Lung (tissue), 12 donors: ENCODE measurements around the gene TMEM127. TPM values are rescaled to one million over a fixed set of nuclear protein-coding genes. Genes with fewer than 3 reads are reported as not detected.

Source experiments
- ATAC-seq: fragments of 200-7000 bp; cut with Tn5 transposase; one replicate; pipeline ENCODE4 v1.9.1; 2020; ENCODE audit warnings: moderate number of reproducible peaks; ENCODE audit not compliant: insufficient read depth, low FRiP score
- DNase-seq, 3 donors: peaks; one replicate each; pipeline ENCODE4 v3.0.0-alpha.2; 2013 to 2017
- H3K27ac ChIP-seq, 2 donors: one replicate each; pipeline ENCODE4 v1.5.1; 2013; ENCODE audit warnings: mild to moderate bottlenecking in 2 of 2, moderate library complexity in 2 of 2, control low read depth in 1 of 2, inconsistent platforms in 1 of 2, low read depth in 1 of 2, low read length in 1 of 2
- H3K27me3 ChIP-seq, 3 donors: one replicate each; pipeline ENCODE4 v1.5.1; 2013; ENCODE audit warnings: low read length in 2 of 3; ENCODE audit not compliant: control insufficient read depth in 3 of 3, insufficient read depth in 3 of 3
- H3K36me3 ChIP-seq, 4 donors: one replicate each; pipeline ENCODE4 v1.5.1; 2013; ENCODE audit warnings: low read length in 4 of 4, mild to moderate bottlenecking in 1 of 4, moderate library complexity in 1 of 4; ENCODE audit not compliant: control insufficient read depth in 4 of 4, insufficient read depth in 4 of 4
- H3K4me1 ChIP-seq, 5 donors: one replicate each; pipeline ENCODE4 v1.5.1; 2013; ENCODE audit warnings: low read length in 5 of 5, mild to moderate bottlenecking in 2 of 5, moderate library complexity in 1 of 5; ENCODE audit not compliant: control insufficient read depth in 5 of 5, insufficient read depth in 5 of 5
- H3K4me3 ChIP-seq: one replicate; pipeline ENCODE4 v1.5.1; 2013; ENCODE audit warnings: mild to moderate bottlenecking, control low read depth, moderate library complexity
- H3K9ac ChIP-seq, 2 donors: one replicate each; pipeline ENCODE4 v1.5.1; 2013; ENCODE audit warnings: low read length in 2 of 2, control low read depth in 1 of 2; ENCODE audit not compliant: insufficient read depth in 1 of 2
- H3K9me3 ChIP-seq, 4 donors: one replicate each; pipeline ENCODE4 v1.5.1; 2013; ENCODE audit warnings: low read length in 3 of 4, mild to moderate bottlenecking in 1 of 4, moderate library complexity in 1 of 4; ENCODE audit not compliant: control insufficient read depth in 4 of 4, insufficient read depth in 3 of 4
- CTCF ChIP-seq: IDR thresholded peaks from 2 replicates; pipeline ENCODE4 v1.5.1; 2012; ENCODE audit warnings: mild to moderate bottlenecking; ENCODE audit errors: control extremely low read depth, extremely low read depth
- WGBS, 2 donors: extraction: QIAGEN DNeasy Blood & Tissue Kit; methylation state at CpG; one replicate each; pipeline ENCODE4 v1.1.7; 2013; 5-methylcytosine and 5-hydroxymethylcytosine counted together
- polyA plus RNA-seq, 2 donors: library from polyadenylated mRNA; stranded (reverse); fragments of 200-250 nt; gene quantifications; one replicate each; pipeline ENCODE4 v1.2.1, GENCODE V29; 2013
- total RNA-seq, 2 donors: library from RNA; depleted of rRNA in 1 of 2; stranded (reverse); fragments of >200 nt in 1 of 2; gene quantifications; one replicate each; pipeline ENCODE4 v1.2.1, GENCODE V29; 2014 to 2021
- donor health status: control.
- donor health status: control.
- donor health status: Bipolar disorder and iron deficiency.
- donor health status: healthy.
- donor health status: DM: yes; HTN: yes; CAD: no.

The TMEM127 gene
- total and polyA plus RNA-seq, 4 donors = 15.3 to 67.2 (median 38.1) TPM

- Histone ChIP-seq H3K27ac (peak overlapping the region; percentile 6 to 92), H3K4me3 (no peak overlapping the region), H3K9ac (peak overlapping the region in 1 of 2 donors; percentile 16), H3K4me1 (peaks cover 10 to 25% (median 20%) of the 10 kb centered on the region in 5 donors), H3K27me3 (no peaks in the 10 kb centered on the region), H3K36me3 (peaks cover 0 to 16% (median 16%) of the 10 kb centered on the region in 4 donors), H3K9me3 (no peaks in the 10 kb centered on the region)
- TF ChIP-seq CTCF = no peak
- ATAC-seq (no peak), DNase-seq (no peak)
- 57 to 73% methylated on average over 4 of the region's 4 CpGs for WGBS, 2 donors
Measured at GRCh38 chr2:96264086-96264485, 1.7 kb downstream of the TMEM127 start.

DNA sequence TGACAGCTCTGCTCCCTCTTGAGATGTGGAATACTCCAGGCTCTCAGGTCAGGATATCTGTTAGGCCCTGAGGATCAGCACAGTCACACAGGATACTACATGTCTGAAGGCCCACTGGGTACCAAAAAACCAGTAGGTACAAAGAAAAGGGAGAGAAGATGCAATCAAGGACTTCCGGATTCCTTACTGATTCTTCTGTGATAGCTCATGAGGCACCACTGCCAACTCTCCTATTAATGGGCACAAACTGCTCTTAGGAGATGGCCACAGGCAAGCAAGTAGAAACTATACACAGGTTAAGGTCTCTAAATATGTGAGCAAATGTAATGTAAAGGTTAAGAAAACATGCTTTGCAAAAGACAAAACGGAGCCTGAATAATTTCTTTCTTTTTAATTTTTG, 3.5 kb downstream of the TMEM127 start:
- no peak for DNase-seq
- no peak overlapping the region for H3K27ac ChIP-seq
- H3K9ac ChIP-seq = no peak overlapping the region
- no peak for TF ChIP-seq CTCF
- H3K9me3 ChIP-seq = no peaks in the 10 kb centered on the region
- H3K4me1 ChIP-seq = peaks cover 10 to 33% (median 20%) of the 10 kb centered on the region in 5 donors
- no peak overlapping the region for H3K4me3 ChIP-seq
- H3K36me3 ChIP-seq = peaks cover 0 to 11% (median 5%) of the 10 kb centered on the region in 4 donors
- H3K27me3 ChIP-seq = no peaks in the 10 kb centered on the region
- no peak for ATAC-seq
- 79 to 95% methylated on average over 2 of the region's 2 CpGs for WGBS, 2 donors

DNA sequence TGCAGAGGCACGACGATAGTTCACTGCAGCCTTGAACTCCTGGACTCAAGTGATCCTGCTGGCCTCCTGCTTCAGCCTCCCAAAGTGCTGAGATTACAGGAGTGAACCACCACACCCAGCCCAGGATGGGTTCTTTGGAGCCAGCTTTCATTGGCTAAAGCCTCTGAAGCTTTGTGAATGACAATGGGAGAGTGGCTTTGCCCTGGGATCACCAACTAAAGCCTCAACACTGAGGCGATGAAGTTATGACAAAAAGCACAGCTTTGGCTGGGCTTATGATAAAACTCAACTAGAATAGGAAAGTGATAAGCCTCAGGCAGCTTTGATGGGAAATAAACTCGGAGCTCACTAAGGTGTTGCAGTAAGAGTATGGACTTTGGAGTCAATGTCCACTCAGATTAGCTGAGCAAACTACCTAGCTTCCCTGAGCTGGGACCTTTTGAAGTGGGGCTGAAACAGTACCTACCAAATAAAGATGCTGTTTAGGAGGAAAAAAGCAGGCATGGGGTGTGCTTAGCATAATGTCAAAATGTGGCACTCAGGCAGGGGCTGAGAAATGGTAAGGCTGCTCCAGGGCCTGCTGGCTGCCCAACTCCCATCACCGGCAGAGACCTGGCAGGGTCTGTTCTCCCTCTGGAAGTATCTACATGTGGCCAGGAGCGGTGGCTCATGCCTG, 4.3 kb downstream of the TMEM127 start:
- ATAC-seq = no peak
- no peak overlapping the region for H3K9ac ChIP-seq
- 88 to 92% methylated on average over 6 of the region's 6 CpGs for WGBS, 2 donors
- H3K9me3 ChIP-seq = no peaks in the 10 kb centered on the region
- H3K4me3 ChIP-seq = no peak overlapping the region
- H3K4me1 ChIP-seq = peaks cover 10 to 33% (median 14%) of the 10 kb centered on the region in 5 donors
- H3K36me3 ChIP-seq = peaks cover 0 to 11% (median 4%) of the 10 kb centered on the region in 4 donors
- peak overlapping the region; percentile 88 to 95 for H3K27ac ChIP-seq
- H3K27me3 ChIP-seq = no peaks in the 10 kb centered on the region
- no peak for TF ChIP-seq CTCF
- no peak for DNase-seq
